ENCODE data around the gene LRRC27.

The LRRC27 gene

GRCh38 chr10:132392811-132393694 is 61.1 kb downstream of the LRRC27 start:
- no peak for DNase-seq

GRCh38 chr10:132393695-132394181 is 61.7 kb downstream of the LRRC27 start:
- no peak for DNase-seq

- no peak for DNase-seq
Observed at GRCh38 chr10:132394201-132394811, 62.3 kb downstream of the LRRC27 start.

GRCh38 chr10:132394936-132395703 is 63.1 kb downstream of the LRRC27 start:
- DNase-seq: no peak

- no peak for DNase-seq
Observed at GRCh38 chr10:132395704-132396493, 63.9 kb downstream of the LRRC27 start.

- no peak for DNase-seq
Observed at GRCh38 chr10:132396494-132397035, 64.6 kb downstream of the LRRC27 start.

- no peak for DNase-seq
Observed at GRCh38 chr10:132397036-132397541, 65.1 kb downstream of the LRRC27 start, which contains the start of gene PWWP2B. PWWP2B (plus strand) TSS chr10:132397200; CDS start chr10:132397227, 27 bp downstream.

GRCh38 chr10:132397671-132398565 is 65.9 kb downstream of the LRRC27 start:
- DNase-seq: no peak

GRCh38 chr10:132398566-132398991 is 66.6 kb downstream of the LRRC27 start:
- no peak for DNase-seq

- DNase-seq: no peak
Observed at GRCh38 chr10:132399117-132400035, 67.4 kb downstream of the LRRC27 start.

GRCh38 chr10:132400041-132400546 is 68.1 kb downstream of the LRRC27 start:
- no peak for DNase-seq

GRCh38 chr10:132400547-132401151 is 68.7 kb downstream of the LRRC27 start:
- DNase-seq: no peak

GRCh38 chr10:132401401-132402118 is 69.6 kb downstream of the LRRC27 start:
- DNase-seq: no peak

- DNase-seq: no peak
Observed at GRCh38 chr10:132402781-132403241, 70.8 kb downstream of the LRRC27 start.

- DNase-seq: no peak
Observed at GRCh38 chr10:132403511-132404168, 71.6 kb downstream of the LRRC27 start.

- no peak for DNase-seq
Observed at GRCh38 chr10:132404169-132404880, 72.3 kb downstream of the LRRC27 start.

Measured in NCI-H446 treated with DMSO at 0.1 percent for 48 hours (cell line).